Measurements from ENCODE around the gene SGCD.

Gene SGCD

DNA sequence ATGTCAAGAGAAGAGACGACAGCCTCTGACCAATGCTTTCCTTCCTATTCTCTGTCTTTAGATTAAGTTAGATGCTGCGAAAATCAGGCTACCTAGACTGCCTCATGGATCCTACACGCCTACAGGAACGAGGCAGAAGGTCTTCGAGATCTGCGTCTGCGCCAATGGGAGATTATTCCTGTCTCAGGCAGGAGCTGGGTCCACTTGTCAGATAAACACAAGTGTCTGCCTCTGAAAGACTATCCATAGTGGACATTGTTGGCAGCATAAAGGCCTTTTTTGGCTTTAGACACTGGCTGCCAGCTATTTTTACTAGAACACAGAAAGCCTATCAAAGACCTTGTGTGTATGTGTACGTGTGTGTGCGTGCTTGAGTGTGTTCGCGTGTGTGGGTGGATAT lies 432.2 kb downstream of the SGCD start:
- Histone ChIP-seq H3K79me2 (ENCODE audit: insufficient read depth, low read length) (no peaks in the 10 kb centered on the region), H2AFZ (ENCODE audit: low read length) (no peak overlapping the region), H4K20me1 (ENCODE audit: insufficient read depth, low read length, poor library complexity, severe bottlenecking) (no peaks in the 10 kb centered on the region), H3K27me3 (ENCODE audit: insufficient read depth, low read length, poor library complexity, severe bottlenecking) (no peaks in the 10 kb centered on the region), H3K9me2 (replicated peaks; ENCODE audit: low read depth, low read length) (no peaks in the 10 kb centered on the region), H3K4me2 (ENCODE audit: low read depth, low read length, poor library complexity, severe bottlenecking) (peak overlapping the region; percentile 34), H3F3A (ENCODE audit: low read depth) (peaks cover 23% of the 10 kb centered on the region), H3K4me3 (ENCODE audit: low read length, poor library complexity, severe bottlenecking) (no peak overlapping the region), H3K9ac (ENCODE audit: low read depth, low read length, poor library complexity, severe bottlenecking) (peak overlapping the region; percentile 75), H3K4me1 (ENCODE audit: insufficient read depth, low read length, poor library complexity, severe bottlenecking) (peaks cover 94% of the 10 kb centered on the region), H3K36me3 (ENCODE audit: insufficient read depth, low read length) (no peaks in the 10 kb centered on the region), H3K9me3 (ENCODE audit: insufficient read depth, low read depth, low read length) (no peaks in the 10 kb centered on the region)
- no peak for TF ChIP-seq EZH2phosphoT487 (IDR thresholded peaks at IDR 0.05; ENCODE audit: borderline replicate concordance)
- TF ChIP-seq, protein P1, sequence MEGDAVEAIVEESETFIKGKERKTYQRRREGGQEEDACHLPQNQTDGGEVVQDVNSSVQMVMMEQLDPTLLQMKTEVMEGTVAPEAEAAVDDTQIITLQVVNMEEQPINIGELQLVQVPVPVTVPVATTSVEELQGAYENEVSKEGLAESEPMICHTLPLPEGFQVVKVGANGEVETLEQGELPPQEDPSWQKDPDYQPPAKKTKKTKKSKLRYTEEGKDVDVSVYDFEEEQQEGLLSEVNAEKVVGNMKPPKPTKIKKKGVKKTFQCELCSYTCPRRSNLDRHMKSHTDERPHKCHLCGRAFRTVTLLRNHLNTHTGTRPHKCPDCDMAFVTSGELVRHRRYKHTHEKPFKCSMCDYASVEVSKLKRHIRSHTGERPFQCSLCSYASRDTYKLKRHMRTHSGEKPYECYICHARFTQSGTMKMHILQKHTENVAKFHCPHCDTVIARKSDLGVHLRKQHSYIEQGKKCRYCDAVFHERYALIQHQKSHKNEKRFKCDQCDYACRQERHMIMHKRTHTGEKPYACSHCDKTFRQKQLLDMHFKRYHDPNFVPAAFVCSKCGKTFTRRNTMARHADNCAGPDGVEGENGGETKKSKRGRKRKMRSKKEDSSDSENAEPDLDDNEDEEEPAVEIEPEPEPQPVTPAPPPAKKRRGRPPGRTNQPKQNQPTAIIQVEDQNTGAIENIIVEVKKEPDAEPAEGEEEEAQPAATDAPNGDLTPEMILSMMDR (conservative IDR thresholded peaks at IDR 0.05; ENCODE audit: low read length), result no peak

DNA sequence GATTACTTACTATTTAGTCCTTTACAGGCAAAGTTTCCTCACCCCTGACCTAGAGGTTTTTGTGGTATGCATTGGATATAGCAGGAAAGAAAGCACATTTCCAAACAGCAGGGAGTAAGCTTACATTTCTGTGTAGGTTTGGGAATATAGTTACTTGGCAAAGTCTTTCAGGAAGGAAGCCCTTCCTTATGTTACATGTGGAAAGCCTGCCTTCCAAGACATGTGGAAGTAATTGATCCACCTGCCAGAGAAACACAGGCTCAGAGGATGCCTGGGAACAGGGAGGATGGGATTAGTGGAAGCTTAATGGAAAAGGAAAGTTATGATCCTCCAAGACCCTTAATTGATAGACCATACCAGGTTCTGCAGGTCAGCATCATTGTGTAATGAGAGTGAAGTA lies 435.8 kb downstream of the SGCD start:
- H3K4me2 ChIP-seq (ENCODE audit: low read depth, low read length, poor library complexity, severe bottlenecking), result peak overlapping the region; percentile 44
- H2AFZ ChIP-seq (ENCODE audit: low read length), result no peak overlapping the region
- H3K79me2 ChIP-seq (ENCODE audit: insufficient read depth, low read length), result no peaks in the 10 kb centered on the region
- no peaks in the 10 kb centered on the region for H4K20me1 ChIP-seq (ENCODE audit: insufficient read depth, low read length, poor library complexity, severe bottlenecking)
- H3K27me3 ChIP-seq (ENCODE audit: insufficient read depth, low read length, poor library complexity, severe bottlenecking), result no peaks in the 10 kb centered on the region
- no peaks in the 10 kb centered on the region for H3K36me3 ChIP-seq (ENCODE audit: insufficient read depth, low read length)
- H3K9ac ChIP-seq (ENCODE audit: low read depth, low read length, poor library complexity, severe bottlenecking), result peak overlapping the region; percentile 53
- TF ChIP-seq, protein P1 (conservative IDR thresholded peaks at IDR 0.05; ENCODE audit: low read length), result no peak
- no peaks in the 10 kb centered on the region for H3K9me3 ChIP-seq (ENCODE audit: insufficient read depth, low read depth, low read length)
- H3K4me1 ChIP-seq (ENCODE audit: insufficient read depth, low read length, poor library complexity, severe bottlenecking), result peaks cover 74% of the 10 kb centered on the region
- peaks cover 10% of the 10 kb centered on the region for H3F3A ChIP-seq (ENCODE audit: low read depth)
- H3K9me2 ChIP-seq (replicated peaks; ENCODE audit: low read depth, low read length), result no peaks in the 10 kb centered on the region
- H3K4me3 ChIP-seq (ENCODE audit: low read length, poor library complexity, severe bottlenecking), result no peak overlapping the region

DNA sequence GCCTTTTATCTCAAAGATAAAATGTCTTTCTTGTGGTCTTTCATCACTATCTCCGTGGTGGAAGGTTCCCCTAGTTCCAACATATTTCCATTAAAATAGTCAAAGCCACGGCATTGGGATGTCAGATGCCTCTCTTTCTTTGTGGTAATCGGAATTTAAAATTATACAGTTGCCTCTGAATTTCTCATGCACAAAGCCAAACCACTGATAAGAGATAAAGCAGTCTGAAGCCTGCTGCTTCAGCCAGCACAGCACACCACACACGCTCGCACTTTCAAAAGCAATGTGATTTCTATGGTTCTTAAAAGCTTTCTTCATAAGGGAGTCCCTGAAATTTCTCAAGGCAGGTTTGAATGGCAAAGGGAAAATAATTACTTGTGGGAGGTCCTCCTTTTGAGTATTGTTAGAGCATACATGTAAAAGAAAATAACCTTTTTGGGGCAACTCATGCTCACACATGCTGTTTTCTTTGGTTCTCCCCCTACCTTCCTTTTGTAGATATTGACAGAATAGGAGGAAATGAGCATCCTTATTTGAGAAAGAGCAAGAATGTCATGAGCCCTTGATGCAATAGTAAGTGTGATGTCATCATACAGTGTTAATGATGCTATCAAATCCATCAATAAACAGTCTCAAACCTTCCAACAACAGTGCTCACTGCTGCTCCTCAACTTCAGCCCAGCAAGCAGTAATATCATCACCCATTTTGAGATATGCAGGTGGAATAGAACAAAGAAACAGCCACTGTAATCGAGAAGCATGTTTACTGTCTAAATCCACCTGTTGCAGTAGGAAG lies 437.4 kb downstream of the SGCD start:
- TF ChIP-seq, protein P1 (conservative IDR thresholded peaks at IDR 0.05; ENCODE audit: low read length), result no peak
- no peak for TF ChIP-seq EZH2phosphoT487 (IDR thresholded peaks at IDR 0.05; ENCODE audit: borderline replicate concordance)
- H3K27me3 ChIP-seq (ENCODE audit: insufficient read depth, low read length, poor library complexity, severe bottlenecking), result no peaks in the 10 kb centered on the region

More for the DNA sequence above, 437.4 kb downstream of the SGCD start:
- H2AFZ ChIP-seq (ENCODE audit: low read length), result no peak overlapping the region
- H3K4me2 ChIP-seq (ENCODE audit: low read depth, low read length, poor library complexity, severe bottlenecking), result no peak overlapping the region
- H3K36me3 ChIP-seq (ENCODE audit: insufficient read depth, low read length), result no peaks in the 10 kb centered on the region
- H3K9me3 ChIP-seq (ENCODE audit: insufficient read depth, low read depth, low read length), result no peaks in the 10 kb centered on the region
- no peaks in the 10 kb centered on the region for H4K20me1 ChIP-seq (ENCODE audit: insufficient read depth, low read length, poor library complexity, severe bottlenecking)
- no peaks in the 10 kb centered on the region for H3K9me2 ChIP-seq (replicated peaks; ENCODE audit: low read depth, low read length)
- peak overlapping the region; percentile 53 for H3K9ac ChIP-seq (ENCODE audit: low read depth, low read length, poor library complexity, severe bottlenecking)
- H3K4me1 ChIP-seq (ENCODE audit: insufficient read depth, low read length, poor library complexity, severe bottlenecking), result peaks cover 62% of the 10 kb centered on the region
- H3K4me3 ChIP-seq (ENCODE audit: low read length, poor library complexity, severe bottlenecking), result no peak overlapping the region
- no peaks in the 10 kb centered on the region for H3F3A ChIP-seq (ENCODE audit: low read depth)
- H3K79me2 ChIP-seq (ENCODE audit: insufficient read depth, low read length), result no peaks in the 10 kb centered on the region

Measured in Loucy (cell line).